CD4-positive, CD25-positive, alpha-beta regulatory T cell (primary cell): ENCODE measurements around the gene WDR26. TPM values are rescaled to one million over a fixed set of nuclear protein-coding genes. Genes with fewer than 3 reads are reported as not detected.

Experiments
- ATAC-seq, 2 donors: fragments of 150-1000 bp; cut with Tn5 transposase; one replicate each; pipeline ENCODE4 v1.10.0; 2021; ENCODE audit warnings: low read depth in 2 of 2, moderate number of reproducible peaks in 2 of 2, moderate library complexity in 1 of 2
- DNase-seq, 3 donors: peaks; one replicate each; pipeline versions ENCODE4 v3.0.0 to v3.0.0-alpha.2; 2012 to 2022; ENCODE audit warnings: mixed read lengths in 1 of 3
- H3K27ac ChIP-seq: one replicate; pipeline ENCODE4 v1.7.0; 2013; ENCODE audit warnings: mild to moderate bottlenecking, low read length; ENCODE audit not compliant: insufficient read depth, poor library complexity, severe bottlenecking
- H3K27me3 ChIP-seq: one replicate; pipeline ENCODE4 v1.7.0; 2013; ENCODE audit warnings: low read length; ENCODE audit not compliant: control insufficient read depth, insufficient read depth
- H3K36me3 ChIP-seq: one replicate; pipeline ENCODE4 v1.7.0; 2013; ENCODE audit warnings: mild to moderate bottlenecking, low read length, moderate library complexity; ENCODE audit not compliant: control insufficient read depth, insufficient read depth
- H3K4me1 ChIP-seq: 2 replicates; pipeline ENCODE4 v1.7.0; 2013; ENCODE audit warnings: mild to moderate bottlenecking, low read length; ENCODE audit not compliant: insufficient read depth, control insufficient read depth, poor library complexity, severe bottlenecking
- H3K4me3 ChIP-seq: one replicate; pipeline ENCODE4 v1.7.0; 2013; ENCODE audit warnings: low read depth, mild to moderate bottlenecking, low read length, moderate library complexity
- H3K9me3 ChIP-seq, 2 experiments: 1 replicate in 1 of 2; 2 replicates in 1 of 2; pipeline ENCODE4 v1.7.0; 2013; ENCODE audit warnings: low read length in 2 of 2, mild to moderate bottlenecking in 1 of 2, moderate library complexity in 1 of 2; ENCODE audit not compliant: control insufficient read depth in 2 of 2
- H3K27ac Mint-ChIP-seq, 3 donors: one replicate each; pipeline ENCODE4 v1.8.0; 2020 to 2022; ENCODE audit warnings: mild to moderate bottlenecking in 3 of 3, mixed read lengths in 3 of 3, moderate library complexity in 2 of 3
- H3K27me3 Mint-ChIP-seq: one replicate; pipeline ENCODE4 v1.8.0; 2022; ENCODE audit warnings: mild to moderate bottlenecking, mixed read lengths
- H3K36me3 Mint-ChIP-seq: one replicate; pipeline ENCODE4 v1.8.0; 2020; ENCODE audit warnings: mixed read lengths
- H3K4me1 Mint-ChIP-seq, 4 donors: one replicate each; pipeline ENCODE4 v1.8.0; 2020 to 2022; ENCODE audit warnings: mixed read lengths in 4 of 4, mild to moderate bottlenecking in 1 of 4
- H3K4me3 Mint-ChIP-seq, 4 donors: one replicate each; pipeline ENCODE4 v1.8.0; 2020 to 2022; ENCODE audit warnings: mild to moderate bottlenecking in 4 of 4, mixed read lengths in 4 of 4, moderate library complexity in 3 of 4
- H3K9me3 Mint-ChIP-seq, 7 donors: one replicate each; pipeline ENCODE4 v1.8.0; 2020 to 2022; ENCODE audit warnings: mixed read lengths in 7 of 7, mild to moderate bottlenecking in 3 of 7, moderate library complexity in 2 of 7
- polyA plus RNA-seq, 4 donors: library from polyadenylated mRNA; unstranded; fragments of 300-500 nt; fragmentation: Illumina TruSeq; gene quantifications; one replicate each; pipeline ENCODE4 v1.2.3, GENCODE V29; 2021
- total RNA-seq: library from RNA; stranded (reverse); gene quantifications from one replicate; pipeline ENCODE4 v1.2.3, GENCODE V29; 2022

The WDR26 gene
- total and polyA plus RNA-seq, 5 donors from 2014 or later, result 2.6 to 209 (median 3.7) TPM

GRCh38 chr1:224459966-224460365, 25.4 kb upstream of the WDR26 start:
- Mint-ChIP-seq H3K4me1 (peaks cover 5 to 18% (median 7%) of the 10 kb centered on the region in 4 donors), H3K27ac (peak overlapping the region in 1 of 3 donors; percentile 68), H3K36me3 (no peaks in the 10 kb centered on the region), H3K27me3 (no peaks in the 10 kb centered on the region), H3K4me3 (no peak overlapping the region), H3K9me3 (no peaks in the 10 kb centered on the region)
- DNase-seq, result no peak
- Histone ChIP-seq H3K27ac (no peak overlapping the region), H3K4me1 (peaks cover 4% of the 10 kb centered on the region), H3K4me3 (no peak overlapping the region), H3K27me3 (no peaks in the 10 kb centered on the region), H3K9me3 (no peaks in the 10 kb centered on the region), H3K36me3 (no peaks in the 10 kb centered on the region)
- no peak for ATAC-seq

GRCh38 chr1:224458996-224459395, 24.4 kb upstream of the WDR26 start:
- Mint-ChIP-seq H3K27ac (peak overlapping the region in 1 of 3 donors; percentile 7), H3K27me3 (no peaks in the 10 kb centered on the region)

DNA sequence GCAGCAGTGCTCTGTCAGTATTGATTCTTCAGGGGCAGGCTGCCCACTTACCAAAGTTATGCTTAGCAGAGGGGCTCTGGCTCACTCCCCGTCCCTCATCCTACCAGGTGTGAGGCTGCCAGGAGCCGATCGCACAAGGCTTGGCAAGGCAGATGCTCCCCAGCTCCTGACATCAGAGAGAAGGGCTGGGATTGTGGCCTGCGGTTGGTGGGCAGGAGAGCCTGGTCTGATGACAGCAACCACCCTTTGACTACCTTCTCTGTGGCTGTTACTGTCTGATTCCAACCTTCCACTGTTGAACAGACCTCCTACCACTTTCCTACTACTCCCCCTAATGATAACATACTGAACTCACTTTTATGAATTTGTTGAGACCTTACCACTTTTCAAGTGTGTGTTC, 23.7 kb upstream of the WDR26 start:
- no peaks in the 10 kb centered on the region for H3K27me3 ChIP-seq
- no peaks in the 10 kb centered on the region for H3K27me3 Mint-ChIP-seq
- H3K27ac Mint-ChIP-seq, result no peak overlapping the region
- H3K9me3 ChIP-seq, result no peaks in the 10 kb centered on the region
- H3K4me3 ChIP-seq, result no peak overlapping the region
- no peaks in the 10 kb centered on the region for H3K36me3 Mint-ChIP-seq
- H3K4me1 ChIP-seq, result peaks cover 4% of the 10 kb centered on the region
- H3K9me3 Mint-ChIP-seq, result no peaks in the 10 kb centered on the region
- ATAC-seq, result no peak
- H3K36me3 ChIP-seq, result no peaks in the 10 kb centered on the region
- H3K27ac ChIP-seq, result no peak overlapping the region
- H3K4me3 Mint-ChIP-seq, result no peak overlapping the region
- DNase-seq, result no peak
- peaks cover 5 to 18% (median 9%) of the 10 kb centered on the region in 4 donors for H3K4me1 Mint-ChIP-seq

More at GRCh38 chr1:224458996-224459395, 24.4 kb upstream of the WDR26 start:
- Histone ChIP-seq H3K9me3 (no peaks in the 10 kb centered on the region), H3K4me3 (no peak overlapping the region), H3K4me1 (peaks cover 4% of the 10 kb centered on the region), H3K36me3 (no peaks in the 10 kb centered on the region), H3K27ac (no peak overlapping the region), H3K27me3 (no peaks in the 10 kb centered on the region)
- peak in 1 of 3 donors; percentile 16 for DNase-seq
- Mint-ChIP-seq H3K9me3 (no peaks in the 10 kb centered on the region), H3K4me1 (peaks cover 5 to 18% (median 9%) of the 10 kb centered on the region in 4 donors), H3K4me3 (no peak overlapping the region), H3K36me3 (no peaks in the 10 kb centered on the region)
- ATAC-seq, result no peak

- DNase-seq, result no peak
- no peaks in the 10 kb centered on the region for H3K36me3 ChIP-seq
- peaks cover 4% of the 10 kb centered on the region for H3K4me1 ChIP-seq
- H3K27ac ChIP-seq, result no peak overlapping the region
- H3K9me3 Mint-ChIP-seq, result no peaks in the 10 kb centered on the region
- no peaks in the 10 kb centered on the region for H3K27me3 Mint-ChIP-seq
- H3K9me3 ChIP-seq, result no peaks in the 10 kb centered on the region
- H3K4me1 Mint-ChIP-seq, result peaks cover 5 to 18% (median 9%) of the 10 kb centered on the region in 4 donors
- H3K36me3 Mint-ChIP-seq, result no peaks in the 10 kb centered on the region
- no peak overlapping the region for H3K4me3 Mint-ChIP-seq
- no peak overlapping the region for H3K4me3 ChIP-seq
- H3K27me3 ChIP-seq, result no peaks in the 10 kb centered on the region
- H3K27ac Mint-ChIP-seq, result peak overlapping the region in 1 of 3 donors; percentile 76
- ATAC-seq, result no peak
These were observed 23.2 kb upstream of the WDR26 start for GRCh38 chr1:224457782-224458144.

- no peak overlapping the region for H3K4me3 Mint-ChIP-seq
- Histone ChIP-seq H3K27ac (no peak overlapping the region), H3K9me3 (no peaks in the 10 kb centered on the region), H3K27me3 (no peaks in the 10 kb centered on the region), H3K4me3 (no peak overlapping the region), H3K4me1 (peaks cover 4% of the 10 kb centered on the region), H3K36me3 (no peaks in the 10 kb centered on the region)
- H3K9me3 Mint-ChIP-seq, result no peaks in the 10 kb centered on the region
- no peaks in the 10 kb centered on the region for H3K27me3 Mint-ChIP-seq
- ATAC-seq (no peak), DNase-seq (no peak)
- H3K4me1 Mint-ChIP-seq, result peaks cover 5 to 18% (median 9%) of the 10 kb centered on the region in 4 donors
- H3K36me3 Mint-ChIP-seq, result peaks cover 1% of the 10 kb centered on the region
- peak overlapping the region; percentile 43 to 76 (median 44) for H3K27ac Mint-ChIP-seq
These were observed 22.0 kb upstream of the WDR26 start for GRCh38 chr1:224456637-224456953.

- Histone ChIP-seq H3K36me3 (no peaks in the 10 kb centered on the region), H3K27ac (no peak overlapping the region), H3K4me1 (peaks cover 4% of the 10 kb centered on the region), H3K9me3 (no peaks in the 10 kb centered on the region), H3K4me3 (no peak overlapping the region), H3K27me3 (no peaks in the 10 kb centered on the region)
- peaks cover 11 to 23% (median 13%) of the 10 kb centered on the region in 4 donors for H3K4me1 Mint-ChIP-seq
- H3K27me3 Mint-ChIP-seq, result no peaks in the 10 kb centered on the region
- H3K9me3 Mint-ChIP-seq, result no peaks in the 10 kb centered on the region
- peaks cover 3% of the 10 kb centered on the region for H3K36me3 Mint-ChIP-seq
- DNase-seq (no peak), ATAC-seq (no peak)
- H3K4me3 Mint-ChIP-seq, result no peak overlapping the region
- peak overlapping the region; percentile 36 to 57 (median 52) for H3K27ac Mint-ChIP-seq
These were observed 19.9 kb upstream of the WDR26 start for GRCh38 chr1:224454402-224455055.

- H3K9me3 Mint-ChIP-seq, result peaks cover 0 to 2% (median 0%) of the 10 kb centered on the region in 7 donors
- ATAC-seq, result no peak
- H3K9me3 ChIP-seq, result no peaks in the 10 kb centered on the region
- H3K27ac Mint-ChIP-seq, result peak overlapping the region; percentile 6 to 79 (median 52)
- peaks cover 0 to 19% (median 8%) of the 10 kb centered on the region in 4 donors for H3K4me1 Mint-ChIP-seq
- no peaks in the 10 kb centered on the region for H3K4me1 ChIP-seq
- no peak overlapping the region for H3K4me3 ChIP-seq
- H3K36me3 ChIP-seq, result no peaks in the 10 kb centered on the region
- no peaks in the 10 kb centered on the region for H3K27me3 ChIP-seq
- H3K27me3 Mint-ChIP-seq, result no peaks in the 10 kb centered on the region
- H3K36me3 Mint-ChIP-seq, result peaks cover 3% of the 10 kb centered on the region
- H3K27ac ChIP-seq, result no peak overlapping the region
- DNase-seq, result no peak
- H3K4me3 Mint-ChIP-seq, result no peak overlapping the region
These were observed 16.2 kb upstream of the WDR26 start for GRCh38 chr1:224450561-224451350.
